Stimulated activated CD4-positive, alpha-beta T cell treated with anti-CD3 and anti-CD28 coated beads, TNF-alpha, amount 100 ng/mL, for 24 hours (primary cell): ENCODE measurements around the gene MEGF6.

Source experiments
- DNase-seq, 3 experiments: peaks; one replicate each; pipeline ENCODE4 v3.0.0-alpha.2; 2020; ENCODE audit warnings: low read depth in 3 of 3

Gene MEGF6

DNA sequence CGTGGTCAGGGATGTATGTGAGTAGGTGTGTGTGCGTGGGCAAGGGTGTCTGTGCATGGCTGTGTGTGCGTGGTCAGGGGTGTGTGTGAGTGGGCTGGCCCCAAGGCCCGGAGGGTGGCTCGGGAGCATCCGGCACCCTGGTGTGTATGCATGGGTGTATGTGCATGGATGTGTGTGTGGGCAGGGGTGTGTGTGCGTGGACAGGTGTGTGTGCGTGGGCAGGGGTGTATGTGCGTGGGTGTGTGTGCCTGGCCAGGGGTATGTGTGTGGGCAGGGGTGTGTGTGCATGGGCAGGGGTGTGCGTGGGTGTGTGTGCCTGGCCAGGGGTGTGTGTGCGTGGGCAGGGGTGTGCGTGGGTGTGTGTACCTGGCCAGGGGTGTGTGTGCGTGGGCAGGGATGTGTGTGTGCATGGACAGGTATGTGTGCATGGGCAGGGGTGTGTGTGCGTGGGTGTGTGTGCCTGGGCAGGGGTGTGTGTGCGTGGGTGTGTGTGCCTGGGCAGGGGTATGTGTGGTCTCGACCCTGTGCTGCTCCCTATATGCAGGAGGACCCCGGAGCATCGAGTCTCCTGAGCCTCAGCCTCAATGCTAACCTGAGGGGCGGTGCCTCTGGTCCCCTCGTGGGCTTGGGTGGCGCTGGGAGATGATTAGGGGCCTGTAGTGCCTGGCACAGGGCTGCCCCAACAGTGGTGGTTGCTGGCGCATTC, 140.5 kb downstream of the MEGF6 start:
- DNase-seq, result no peak

GRCh38 chr1:3469849-3470649, 141.3 kb downstream of the MEGF6 start:
- DNase-seq, result no peak

DNA sequence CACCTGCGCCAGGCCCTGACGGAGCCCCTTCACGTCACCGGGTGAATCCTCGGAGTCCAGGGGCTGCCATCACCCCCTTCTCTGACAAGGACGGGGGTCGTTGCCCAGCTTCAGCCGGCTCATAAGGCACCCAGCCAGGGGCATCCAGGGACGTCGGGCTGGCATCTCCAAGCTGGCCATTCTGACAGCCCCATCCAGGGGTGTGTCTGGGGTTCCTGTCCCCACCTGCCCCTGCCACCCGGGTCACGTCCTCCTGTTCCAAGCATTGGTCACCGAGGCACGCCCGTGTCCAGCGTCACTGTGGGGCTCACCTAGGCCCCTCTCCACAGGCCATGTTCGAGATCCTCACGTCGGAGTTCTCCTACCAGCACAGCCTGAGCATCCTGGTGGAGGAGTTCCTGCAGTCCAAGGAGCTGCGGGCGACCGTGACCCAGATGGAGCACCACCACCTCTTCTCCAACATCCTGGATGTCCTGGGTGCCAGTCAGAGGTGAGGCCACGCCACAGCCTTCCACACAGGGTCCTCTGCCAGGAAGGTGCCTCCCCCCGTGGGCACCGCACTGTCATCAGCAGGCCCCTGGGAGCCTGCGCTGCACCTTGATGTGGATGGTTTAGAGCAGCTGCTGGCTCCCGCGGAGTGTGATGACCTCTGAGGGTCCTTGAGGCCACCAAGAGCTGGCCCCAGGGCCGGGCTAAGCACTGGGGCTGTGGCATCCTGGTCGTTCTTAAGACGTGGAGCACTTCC, 142.0 kb downstream of the MEGF6 start:
- DNase-seq, result no peak

GRCh38 chr1:3468236-3469103, 142.8 kb downstream of the MEGF6 start:
- no peak for DNase-seq

DNA sequence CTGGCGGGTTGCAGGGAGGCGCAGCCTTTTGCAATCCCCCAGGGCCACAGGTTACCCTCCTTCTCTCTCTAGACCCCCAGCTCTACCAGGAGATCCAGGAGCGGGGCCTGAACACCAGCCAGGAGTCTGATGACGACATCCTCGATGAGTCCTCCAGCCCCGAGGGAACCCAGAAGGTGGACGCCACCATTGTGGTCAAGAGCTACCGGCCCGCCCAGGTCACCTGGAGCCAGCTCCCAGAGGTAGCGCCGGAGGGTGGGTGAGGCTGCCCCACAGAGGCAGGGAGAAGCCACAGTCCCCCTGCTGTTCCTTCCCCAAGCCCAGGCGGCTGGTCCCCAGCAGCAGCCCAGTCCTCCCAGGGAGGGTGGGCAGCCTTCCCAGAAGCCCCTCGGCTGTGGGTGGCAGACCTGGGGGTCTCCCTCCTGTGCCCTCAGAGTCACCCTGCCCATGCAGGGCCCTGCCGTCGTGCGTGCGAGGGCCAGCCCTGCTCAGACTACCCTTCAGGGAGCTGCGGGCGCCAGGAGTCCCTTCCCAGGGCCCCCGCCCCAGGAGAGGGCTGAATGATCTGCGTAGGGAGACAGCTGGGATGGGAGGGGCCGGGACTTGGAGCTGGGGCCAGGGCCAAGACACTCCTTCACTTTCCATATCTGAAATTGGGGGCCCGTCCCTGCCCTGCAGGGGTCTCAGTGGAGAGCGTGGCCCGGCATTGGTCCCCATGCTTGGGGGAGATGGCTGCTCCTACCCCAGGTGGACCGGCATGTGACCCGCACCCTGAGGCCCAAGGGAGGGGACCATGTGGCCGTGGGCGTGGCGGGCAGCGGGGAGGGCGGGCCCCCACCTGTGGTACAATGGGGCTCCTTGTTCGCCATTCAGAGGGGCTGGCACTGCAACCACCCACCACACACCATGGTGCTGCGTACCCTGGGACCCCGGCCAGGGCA, 143.9 kb downstream of the MEGF6 start:
- no peak for DNase-seq

GRCh38 chr1:3466366-3467075, 144.8 kb downstream of the MEGF6 start:
- no peak for DNase-seq

- DNase-seq, result no peak
Measured at GRCh38 chr1:3465935-3466321, 145.4 kb downstream of the MEGF6 start.

GRCh38 chr1:3465091-3465934, 146.0 kb downstream of the MEGF6 start:
- DNase-seq, result no peak

GRCh38 chr1:3464649-3465025, 146.7 kb downstream of the MEGF6 start:
- DNase-seq, result no peak

- no peak for DNase-seq
Measured at GRCh38 chr1:3463891-3464648, 147.2 kb downstream of the MEGF6 start.

DNA sequence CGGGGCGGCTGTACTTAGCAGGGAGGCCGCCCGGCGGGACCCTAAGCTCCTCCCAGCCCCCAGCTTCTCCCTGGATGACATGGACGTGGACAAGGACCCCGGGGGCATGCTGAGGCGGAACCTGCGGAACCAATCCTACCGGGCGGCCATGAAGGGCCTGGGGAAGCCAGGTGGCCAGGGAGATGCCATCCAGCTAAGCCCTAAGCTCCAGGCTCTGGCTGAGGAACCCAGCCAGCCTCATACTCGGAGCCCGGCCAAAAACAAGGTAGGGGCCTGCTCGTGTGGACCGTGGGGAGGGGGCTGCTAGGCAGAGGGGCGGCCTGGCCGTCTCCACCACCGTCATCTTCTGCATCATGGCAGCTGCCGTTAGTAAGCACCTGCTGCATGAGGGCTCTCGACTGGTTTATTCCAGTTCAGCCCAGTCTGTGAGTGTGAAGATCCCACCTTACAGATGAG, 147.9 kb downstream of the MEGF6 start:
- DNase-seq, result no peak

- DNase-seq, result no peak
Measured at GRCh38 chr1:3463013-3463385, 148.3 kb downstream of the MEGF6 start.

GRCh38 chr1:3462356-3463012, 148.8 kb downstream of the MEGF6 start:
- DNase-seq, result no peak

DNA sequence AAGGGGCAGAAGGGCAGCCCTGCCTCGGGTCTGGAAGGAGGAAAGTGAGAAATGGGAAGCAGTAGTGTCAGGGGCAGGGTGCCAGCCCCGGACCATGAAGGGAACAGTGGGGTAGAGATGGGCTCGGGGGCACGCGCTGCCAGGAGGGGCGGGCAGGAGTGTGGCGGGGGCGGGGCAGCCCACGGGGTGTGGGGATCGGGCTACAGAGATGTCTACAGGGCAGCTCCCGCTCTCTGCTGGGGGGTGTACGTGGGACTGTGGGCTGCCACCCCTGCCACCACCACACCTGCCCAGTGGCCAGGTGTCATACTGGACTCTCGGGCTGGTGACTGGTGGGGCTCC, 149.4 kb downstream of the MEGF6 start:
- DNase-seq, result no peak

GRCh38 chr1:3461238-3461933, 149.9 kb downstream of the MEGF6 start:
- DNase-seq, result no peak

DNA sequence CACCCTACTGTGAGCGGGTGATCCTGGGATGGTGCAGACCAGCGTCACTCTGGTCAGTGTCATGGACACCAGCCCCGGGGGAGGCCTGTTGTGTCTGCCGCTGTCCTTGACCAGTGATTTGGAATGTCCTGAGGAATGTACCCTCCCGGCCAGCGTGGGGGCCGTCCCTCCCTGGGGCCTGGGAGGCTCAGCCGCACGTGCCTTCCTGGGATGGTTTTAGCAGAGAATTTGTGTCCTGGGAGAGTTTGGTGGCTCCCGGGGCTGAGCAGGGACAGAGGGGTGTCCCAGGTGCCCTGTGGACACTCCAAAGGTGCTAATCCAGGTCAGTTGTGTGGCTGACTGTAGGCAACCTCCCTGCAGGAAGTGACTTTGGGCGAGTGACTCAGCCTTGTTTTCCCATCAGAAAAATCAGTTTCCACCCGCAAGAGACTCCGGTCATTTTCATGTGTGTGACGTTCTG, 150.6 kb downstream of the MEGF6 start:
- DNase-seq, result no peak
